ENCODE data around the gene NOXO1.

NOXO1 gene

DNA sequence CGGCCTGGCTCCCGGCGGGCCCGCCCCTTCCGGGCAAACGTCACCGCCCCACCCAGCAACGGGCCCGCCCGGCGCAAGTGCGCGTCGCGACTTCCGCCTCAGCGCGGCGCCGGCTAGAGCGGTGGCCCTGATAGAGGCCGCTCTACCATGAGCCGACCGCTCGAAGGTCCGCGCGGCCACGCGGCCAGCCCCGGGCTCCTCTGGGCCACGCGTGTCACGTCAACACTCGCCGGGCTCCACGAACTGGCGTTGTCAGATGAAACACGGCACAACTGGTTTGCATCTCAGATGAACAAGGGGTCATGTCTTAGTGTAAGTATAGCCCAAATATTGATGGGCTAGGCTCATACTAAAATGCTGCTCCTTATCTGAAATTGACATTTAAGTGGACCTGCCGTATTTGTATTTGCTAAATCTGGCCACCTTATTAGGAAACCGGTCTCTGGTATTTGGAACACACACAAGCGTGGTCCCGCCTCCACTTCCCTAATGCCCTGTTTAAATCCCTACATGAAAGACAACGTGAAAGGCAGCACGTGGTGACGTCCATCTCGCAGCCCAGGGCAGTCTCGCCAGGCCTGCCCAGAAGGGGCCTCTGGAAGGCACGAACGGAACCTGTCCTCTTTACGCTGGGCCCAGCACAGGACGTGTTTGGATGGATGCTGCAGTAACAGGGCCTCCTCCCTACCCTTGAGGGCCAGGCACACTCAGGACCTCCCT lies 28.7 kb upstream of the NOXO1 start, which contains the start of gene ZNF598:
ZNF598 (minus strand) TSS at position 31 of the 720 bp plus-strand sequence.
- DNase-seq = peak; percentile 84

- no peak for DNase-seq
These were observed 28.0 kb upstream of the NOXO1 start for GRCh38 chr16:2009164-2009711.

- peak; percentile 52 for DNase-seq
These were observed 27.4 kb upstream of the NOXO1 start for GRCh38 chr16:2008631-2009163.

DNA sequence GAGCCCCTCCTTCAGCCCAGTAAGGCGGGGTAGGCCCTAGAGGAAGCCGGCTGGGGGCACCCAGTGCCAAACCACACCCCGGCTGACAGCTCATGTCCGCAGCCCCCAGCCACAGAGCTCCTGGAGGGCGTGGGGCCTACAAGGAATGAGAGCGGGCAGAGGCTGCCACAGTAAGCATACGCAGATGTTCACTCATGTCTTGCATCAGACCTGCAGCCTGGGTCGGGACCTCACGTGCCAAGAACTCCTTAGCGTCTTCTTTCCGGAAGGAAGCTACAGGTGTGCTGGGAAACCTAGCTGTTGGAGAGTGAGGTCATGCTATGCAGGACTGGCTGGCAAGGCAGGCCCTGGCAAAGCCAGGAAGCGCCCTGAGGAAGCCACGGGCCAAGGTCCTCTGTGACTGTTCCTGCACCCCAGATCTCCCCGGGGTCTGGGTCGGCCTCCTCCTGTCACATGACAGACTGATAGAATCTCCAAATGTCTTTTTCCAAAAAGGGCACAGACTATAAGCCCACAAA lies 26.8 kb upstream of the NOXO1 start:
- DNase-seq = peak; percentile 65

DNA sequence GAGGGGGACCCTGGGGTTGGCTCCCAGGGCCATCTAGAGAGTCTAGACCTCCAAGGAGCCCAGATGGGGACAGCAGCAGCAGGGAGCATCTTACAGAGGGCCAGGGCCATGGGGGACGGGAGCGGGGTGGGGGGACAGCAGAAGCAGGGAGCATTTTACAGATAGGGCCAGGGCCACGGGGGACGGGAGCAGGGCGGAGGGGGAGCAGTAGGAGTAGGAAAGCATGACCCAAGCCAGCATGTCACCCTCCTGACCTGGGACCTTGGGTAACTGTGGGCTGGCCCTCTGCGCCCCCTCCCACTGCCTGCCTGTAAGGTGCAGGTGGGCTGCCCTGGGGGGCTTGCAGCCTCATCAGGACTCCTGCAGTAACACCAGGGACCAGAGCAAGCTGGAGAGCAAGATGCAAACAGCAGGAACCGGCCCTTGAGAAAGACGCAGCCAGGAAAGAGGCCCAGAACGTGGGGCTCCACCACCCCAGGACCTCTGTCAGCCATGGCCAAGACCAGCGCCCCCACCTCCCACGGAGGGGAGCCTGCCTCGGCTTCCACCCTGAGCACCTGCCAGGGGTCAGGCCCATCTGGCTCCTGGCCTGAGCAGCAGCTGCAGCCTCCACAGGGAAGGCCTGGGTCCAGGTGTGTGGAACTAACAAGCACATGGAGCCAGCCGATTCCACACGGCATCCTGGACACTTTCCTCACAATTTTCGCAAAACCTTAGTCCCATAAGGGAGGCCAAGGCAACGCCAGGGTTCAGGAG lies 26.0 kb upstream of the NOXO1 start:
- no peak for DNase-seq

DNA sequence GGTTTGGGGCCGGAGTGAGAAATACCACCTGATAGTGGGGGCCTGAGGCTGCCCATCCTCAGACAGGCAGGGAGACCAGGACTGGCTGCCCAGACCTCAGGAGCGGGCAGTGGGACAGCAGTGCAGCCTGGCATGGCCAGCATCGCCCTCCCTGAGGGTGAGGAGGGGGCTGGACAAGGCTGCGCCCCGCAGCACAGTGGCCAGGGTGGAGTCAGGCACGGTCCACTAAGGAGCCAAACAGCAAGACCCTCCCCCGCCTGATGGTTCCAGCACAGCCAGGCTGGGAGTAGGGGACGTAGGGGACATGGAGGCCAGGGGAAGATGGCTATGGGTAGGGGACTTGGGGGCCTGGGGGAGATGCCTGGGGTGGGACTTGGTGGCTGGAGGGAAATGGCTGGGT lies 25.0 kb upstream of the NOXO1 start:
- DNase-seq = no peak

GRCh38 chr16:2005646-2006045 lies 24.4 kb upstream of the NOXO1 start:
- peak; percentile 78 for DNase-seq

GRCh38 chr16:2004795-2005517 lies 23.7 kb upstream of the NOXO1 start:
- DNase-seq = no peak

DNA sequence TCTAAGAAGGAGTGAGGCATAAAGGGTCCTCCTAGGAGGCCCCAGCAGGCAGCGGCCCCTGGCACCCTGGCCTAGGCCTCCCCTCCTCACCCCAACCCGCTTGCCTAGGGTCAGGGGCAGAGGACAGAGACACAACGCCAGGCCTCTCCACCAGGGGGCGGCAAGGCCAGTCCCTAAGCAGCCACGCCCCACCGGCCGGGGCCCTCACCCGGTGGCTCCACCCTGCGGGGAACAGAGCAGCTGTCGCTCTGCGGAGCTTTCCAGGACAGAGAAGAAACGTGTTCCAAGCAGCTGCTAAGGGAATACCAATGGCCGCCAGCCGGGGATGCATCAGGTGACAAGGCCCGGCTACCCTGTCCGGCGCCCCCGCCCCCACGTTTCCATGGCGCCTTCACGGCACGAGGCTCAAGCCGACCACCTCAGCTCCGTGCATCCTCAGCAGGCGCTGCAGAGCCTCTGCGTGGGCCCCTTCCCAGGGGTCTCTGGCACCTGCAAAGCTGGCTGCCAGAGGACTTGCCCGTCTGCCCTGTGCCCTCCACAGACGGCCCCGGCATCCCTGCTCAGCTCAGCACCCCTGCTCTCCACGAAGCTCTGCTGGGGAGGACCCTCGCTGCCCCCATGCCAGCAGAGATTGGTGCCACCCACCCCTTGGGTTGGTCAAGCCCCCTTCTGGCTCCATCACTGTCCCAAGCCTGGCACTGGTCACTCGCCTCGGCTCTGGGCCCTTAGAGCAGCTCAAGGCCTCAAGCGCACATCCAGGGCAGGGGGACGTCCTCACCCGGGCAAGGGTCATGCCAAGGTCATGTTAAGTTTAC lies 22.8 kb upstream of the NOXO1 start:
- DNase-seq = peak; percentile 92

DNA sequence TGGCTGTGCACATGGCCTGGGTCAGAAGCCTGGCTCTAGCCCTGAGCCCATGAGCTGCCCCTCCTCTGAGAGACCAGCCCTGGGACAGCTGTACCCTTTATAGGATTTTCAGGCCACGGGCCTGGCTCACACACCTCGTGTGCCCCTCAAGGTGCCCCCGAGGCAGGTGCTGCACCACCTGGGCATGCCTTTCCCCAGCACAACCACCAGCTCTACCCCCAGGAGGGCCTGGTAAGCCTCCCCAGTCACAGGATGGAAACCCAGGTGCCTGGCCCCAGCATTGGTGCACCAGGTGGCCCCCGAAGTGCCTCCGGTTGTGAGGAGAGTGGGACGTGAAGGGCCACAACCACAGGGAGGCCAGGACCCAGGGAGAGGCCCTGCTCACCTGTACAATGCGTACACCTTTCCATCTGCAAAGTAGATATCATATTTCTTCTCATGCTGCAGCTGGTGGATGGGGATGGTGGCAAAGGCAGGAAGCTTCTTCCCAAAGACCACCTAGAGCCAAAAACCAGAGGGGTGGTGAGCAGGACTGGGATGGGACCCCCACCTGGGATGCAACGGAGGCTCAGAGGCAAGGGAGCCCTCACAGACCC lies 22.1 kb upstream of the NOXO1 start:
- no peak for DNase-seq

- DNase-seq = no peak
These were observed 21.3 kb upstream of the NOXO1 start for GRCh38 chr16:2002406-2003230.

GRCh38 chr16:2001456-2002355 lies 20.4 kb upstream of the NOXO1 start:
- no peak for DNase-seq

DNA sequence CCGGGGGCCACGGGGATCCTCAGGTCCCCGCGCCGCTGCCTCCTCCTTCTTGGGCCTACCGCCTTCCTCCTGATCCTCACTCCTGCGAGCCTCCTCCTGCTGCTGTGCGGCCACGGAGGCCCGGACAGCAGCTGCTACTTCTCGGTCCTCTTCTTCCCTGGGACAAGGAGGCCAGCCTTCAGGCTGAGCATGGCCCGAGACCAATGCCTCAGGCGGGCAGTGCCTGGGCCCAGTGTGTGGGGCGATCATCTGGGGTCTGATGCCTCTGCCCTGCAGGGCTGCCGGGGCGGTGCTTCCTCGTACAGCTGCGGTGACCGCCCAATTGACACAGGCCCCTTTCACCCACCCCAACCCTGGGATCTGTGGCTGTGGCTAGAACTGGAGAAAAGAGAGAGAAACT lies 19.8 kb upstream of the NOXO1 start:
- no peak for DNase-seq

GRCh38 chr16:1999866-2000514 lies 18.7 kb upstream of the NOXO1 start:
- no peak for DNase-seq

DNA sequence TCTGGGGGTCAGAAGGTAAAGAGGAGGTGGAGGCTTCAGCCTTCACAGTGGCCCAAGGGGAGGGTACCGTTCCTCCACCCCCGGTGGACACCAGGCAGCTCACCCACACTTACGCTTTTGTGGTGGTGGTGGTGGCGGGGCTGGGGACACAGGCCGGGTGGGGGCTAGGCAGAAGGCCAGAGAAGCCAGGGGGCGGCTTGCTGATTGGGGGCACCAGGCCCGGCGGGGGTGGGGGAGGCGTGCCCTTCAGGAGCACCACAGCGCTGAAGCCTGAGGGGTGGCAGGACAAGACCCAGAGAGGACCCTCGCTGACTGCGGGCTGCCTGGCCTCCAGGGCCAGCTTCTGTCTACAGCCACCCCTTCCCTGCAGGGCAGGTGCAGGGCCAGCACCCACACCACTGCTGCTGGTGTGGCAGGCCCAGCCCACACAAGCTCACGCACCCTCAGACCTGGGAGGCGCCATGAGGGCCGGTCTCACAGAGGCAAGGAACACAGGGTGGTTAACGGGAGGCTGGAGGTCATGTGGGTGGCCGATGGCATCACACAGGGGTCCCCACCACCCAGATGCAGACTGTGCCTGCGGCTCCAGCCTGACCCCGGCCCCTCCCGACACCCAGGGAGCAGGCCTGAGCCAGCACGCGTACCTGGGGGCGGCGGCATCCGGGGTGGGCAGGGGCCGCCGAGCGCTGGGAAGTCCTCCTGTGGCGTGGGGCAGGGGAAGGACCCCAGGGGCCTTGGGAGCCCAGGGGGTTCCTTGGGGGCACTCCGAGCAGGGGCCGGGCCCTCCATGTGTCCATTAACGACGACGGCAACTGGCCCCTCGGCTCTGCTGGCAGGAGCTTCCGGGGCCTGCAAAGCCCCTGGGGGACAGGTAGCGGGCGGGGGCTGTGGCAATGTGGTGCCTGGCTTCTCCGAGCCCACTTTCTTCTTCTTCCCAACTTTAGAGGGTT lies 17.9 kb upstream of the NOXO1 start:
- DNase-seq = no peak

- no peak for DNase-seq
These were observed 17.1 kb upstream of the NOXO1 start for GRCh38 chr16:1998360-1998835.

- DNase-seq = no peak
These were observed 16.5 kb upstream of the NOXO1 start for GRCh38 chr16:1997494-1998359.

Data from hematopoietic multipotent progenitor cell treated with erythropoietin and hydrocortisone succinate and interleukin-3 and kit ligand, for 8 days (in vitro differentiated cells).